Measurements from ENCODE around the gene TSC22D2.

TSC22D2 gene

GRCh38 chr3:150408221-150409124, at the start of gene TSC22D2:
Gene TSC22D2 (plus strand): TSS chr3:150408298. CDS start chr3:150409351, 1,053 bp downstream.
- DNase-seq, result peak; percentile 84 to 88

GRCh38 chr3:150359381-150359780, 48.7 kb upstream of the TSC22D2 start:
- DNase-seq, result no peak

GRCh38 chr3:150360966-150361365, 47.1 kb upstream of the TSC22D2 start:
- no peak for DNase-seq

DNA sequence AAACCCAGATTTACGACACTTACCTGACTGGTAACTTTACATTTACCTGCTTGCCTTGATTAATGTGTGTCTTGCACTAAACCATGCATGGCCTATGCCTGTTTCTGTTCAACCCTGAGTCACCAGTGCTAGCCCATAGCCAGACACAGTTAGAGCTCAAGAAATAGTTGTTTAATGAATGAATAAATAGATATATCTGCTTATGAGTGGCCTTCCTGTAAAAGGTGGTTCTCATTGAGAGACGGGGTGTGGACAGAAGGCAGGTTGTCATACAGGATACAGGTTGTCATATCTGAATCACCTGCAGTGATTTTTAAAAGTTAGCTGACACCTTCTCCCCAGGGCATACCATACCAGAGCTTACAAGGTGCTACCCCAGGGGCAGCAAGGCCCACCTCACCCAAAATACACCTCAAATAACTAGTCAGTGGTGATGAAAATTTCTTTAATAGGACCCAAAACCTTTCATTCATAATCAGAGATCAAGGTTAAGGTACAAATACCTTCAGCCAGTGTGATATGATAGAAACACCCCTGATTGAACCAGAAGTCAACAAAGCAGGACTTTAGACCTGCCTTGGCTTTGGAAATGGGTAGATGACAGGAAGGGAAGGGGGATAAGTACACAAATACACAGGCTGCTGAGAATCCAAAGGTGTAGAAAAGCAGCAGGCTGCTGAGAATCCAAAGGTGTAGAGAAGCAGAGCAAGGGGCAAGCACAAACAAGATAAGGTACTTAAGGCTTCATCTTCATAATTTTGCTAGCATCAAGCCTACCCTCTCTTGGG, 45.4 kb upstream of the TSC22D2 start:
- no peak for DNase-seq

DNA sequence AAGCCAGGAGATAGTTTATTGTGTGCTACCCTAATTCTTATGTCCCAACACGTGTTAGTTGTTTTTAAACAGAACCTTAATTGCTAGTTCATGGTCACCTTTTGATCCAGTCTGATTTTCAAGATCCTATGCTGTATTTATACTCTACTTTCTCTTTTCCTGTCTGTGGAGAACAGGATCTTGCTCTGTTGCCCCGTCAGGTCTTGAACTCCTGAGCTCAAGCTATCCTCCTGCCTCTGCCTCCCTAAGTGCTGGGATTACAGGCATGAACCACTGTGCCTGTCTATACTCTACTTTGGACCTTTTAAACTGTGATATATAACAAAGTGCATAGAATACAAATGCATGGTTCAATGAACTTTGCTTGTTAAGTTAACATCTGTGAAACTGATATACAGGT, 44.7 kb upstream of the TSC22D2 start:
- no peak for DNase-seq

DNA sequence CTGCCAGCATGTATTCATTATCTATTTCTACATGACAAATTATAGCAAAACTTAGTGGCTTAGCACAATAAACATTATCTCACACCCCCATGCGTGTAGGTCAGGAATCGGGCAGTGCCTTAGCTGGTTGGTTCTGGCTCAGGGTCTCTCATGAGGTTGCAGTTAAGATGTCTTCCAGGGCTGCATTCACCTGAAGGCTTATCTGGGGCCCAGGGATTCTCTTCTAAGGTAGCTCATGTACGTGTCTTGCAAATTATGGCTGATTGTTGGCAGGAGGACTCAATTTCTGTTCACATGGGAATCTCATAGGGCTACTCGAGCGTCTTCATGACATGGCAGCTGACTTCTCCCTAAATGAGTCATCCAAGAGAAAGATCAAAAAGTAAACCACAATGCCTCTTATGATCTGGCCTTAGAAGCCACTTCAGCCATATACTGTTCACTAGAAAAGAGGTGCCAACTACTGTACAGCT, 42.9 kb upstream of the TSC22D2 start:
- DNase-seq, result no peak

- no peak for DNase-seq
Observed at GRCh38 chr3:150367757-150368156, 40.3 kb upstream of the TSC22D2 start.

DNA sequence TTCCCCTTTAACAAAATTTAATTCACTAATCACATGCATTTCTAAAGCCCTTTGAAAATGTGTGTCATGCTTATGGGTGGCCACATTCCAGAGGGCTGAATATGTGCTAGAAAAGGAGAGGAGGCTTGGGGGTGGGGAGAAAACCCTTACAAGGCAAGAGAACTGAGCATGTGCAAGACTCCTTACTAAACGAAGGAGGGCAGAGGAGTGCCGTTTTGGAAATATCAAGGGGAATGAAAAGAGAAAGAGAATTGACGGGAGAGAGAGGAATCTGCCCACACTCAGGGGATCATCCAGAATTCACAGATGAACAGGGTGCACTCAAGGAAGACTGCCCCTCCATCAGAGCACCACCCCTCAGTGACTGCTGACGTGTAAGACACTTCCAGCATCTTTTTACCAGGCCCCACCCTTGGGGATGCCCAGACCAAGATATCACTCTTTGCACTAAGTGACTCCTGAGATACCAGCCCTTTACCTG, 37.9 kb upstream of the TSC22D2 start:
- no peak for DNase-seq

GRCh38 chr3:150370999-150371398, 37.1 kb upstream of the TSC22D2 start:
- no peak for DNase-seq

- DNase-seq, result no peak
Observed at GRCh38 chr3:150371741-150372254, 36.3 kb upstream of the TSC22D2 start.

DNA sequence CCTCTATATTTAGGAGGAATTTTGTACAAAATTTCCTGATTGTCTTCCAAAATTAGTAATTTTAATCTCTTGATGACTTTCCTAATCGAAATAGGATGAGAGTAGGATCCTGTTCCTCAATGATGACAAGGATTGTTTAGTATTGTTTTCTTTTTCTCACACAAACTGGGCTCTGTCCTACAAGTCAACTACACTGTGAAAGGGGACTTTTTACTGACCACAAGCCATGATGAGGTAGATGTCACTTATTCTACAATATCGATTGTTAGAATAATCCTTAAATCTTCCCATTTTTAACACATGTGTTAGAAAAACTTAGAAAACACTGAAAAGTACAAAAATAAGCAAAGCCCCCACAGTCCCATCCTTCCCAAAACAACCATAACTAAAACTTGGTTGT, 35.8 kb upstream of the TSC22D2 start:
- DNase-seq, result no peak

- peak; percentile 8 to 17 for DNase-seq
Observed at GRCh38 chr3:150372722-150373121, 35.4 kb upstream of the TSC22D2 start.

DNA sequence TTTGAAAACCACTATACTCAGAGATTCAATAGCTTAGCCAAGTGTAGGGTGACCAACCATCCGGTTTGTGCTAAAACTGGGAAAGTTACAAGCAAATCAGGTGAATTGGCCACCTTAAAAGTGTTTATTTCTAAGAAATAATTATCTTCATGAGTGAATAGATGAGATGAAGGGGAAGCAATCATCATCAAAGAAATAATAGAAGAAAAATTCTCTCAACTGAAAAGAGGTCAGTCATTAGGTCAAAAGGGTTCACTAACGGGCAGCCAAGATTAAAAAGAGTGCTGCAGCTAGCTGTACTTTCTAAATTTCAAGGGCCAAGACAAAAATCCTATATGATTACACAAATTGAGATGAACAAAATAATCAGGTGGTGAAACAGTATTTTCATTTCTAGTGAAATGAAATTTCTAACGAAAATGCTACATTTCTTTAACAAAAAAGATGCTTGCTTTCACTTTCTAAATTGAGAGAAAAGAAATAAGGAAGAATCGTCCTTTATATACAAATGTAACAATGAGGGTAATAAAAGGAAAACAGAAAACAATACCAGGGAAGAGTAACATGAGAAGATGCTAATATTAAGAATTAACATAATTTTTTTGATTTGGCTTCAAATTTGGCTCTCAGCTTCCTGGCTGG, 34.7 kb upstream of the TSC22D2 start:
- DNase-seq, result no peak

GRCh38 chr3:150374975-150375374, 33.1 kb upstream of the TSC22D2 start:
- DNase-seq, result no peak

DNA sequence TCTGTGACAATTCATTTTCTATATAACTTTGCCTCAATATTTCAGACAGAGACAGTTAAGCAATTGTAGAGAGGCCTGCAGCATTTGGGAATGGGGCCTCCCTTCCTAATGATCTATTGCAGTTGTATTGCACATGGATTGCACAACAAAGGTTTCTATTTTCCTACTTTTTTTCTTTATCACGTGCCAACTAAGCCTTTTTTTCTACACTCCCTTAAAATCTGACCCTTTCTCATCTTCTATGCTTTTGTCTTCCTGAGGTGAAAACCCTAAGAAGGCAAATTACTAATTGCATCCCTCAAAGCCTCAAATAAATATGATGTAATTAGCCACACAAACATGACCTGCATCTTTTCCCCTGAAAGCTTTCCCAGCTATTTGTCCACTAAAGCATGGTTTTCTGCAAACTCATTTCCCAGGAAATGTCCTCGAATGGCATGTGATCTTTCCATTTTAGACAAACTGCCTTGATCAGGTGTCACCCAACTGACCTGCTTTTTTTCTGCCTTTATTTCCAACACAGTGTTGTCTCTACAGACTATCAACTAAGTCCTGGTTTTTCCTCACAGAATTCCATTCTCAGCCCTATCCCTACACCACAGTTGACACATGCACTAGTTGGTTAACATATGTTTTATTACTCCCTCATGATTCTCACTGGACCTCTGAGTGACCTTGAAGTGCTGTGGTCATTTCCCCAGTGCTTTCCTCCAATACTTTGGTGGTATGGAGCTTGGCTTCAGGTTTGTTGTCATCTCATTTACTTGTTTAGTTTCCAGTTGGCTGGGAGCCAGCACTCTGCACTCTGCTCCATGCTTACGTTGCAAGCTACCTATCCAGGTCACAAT, 31.9 kb upstream of the TSC22D2 start:
- no peak for DNase-seq

GRCh38 chr3:150377601-150378300, 30.3 kb upstream of the TSC22D2 start:
- DNase-seq, result no peak

DNA sequence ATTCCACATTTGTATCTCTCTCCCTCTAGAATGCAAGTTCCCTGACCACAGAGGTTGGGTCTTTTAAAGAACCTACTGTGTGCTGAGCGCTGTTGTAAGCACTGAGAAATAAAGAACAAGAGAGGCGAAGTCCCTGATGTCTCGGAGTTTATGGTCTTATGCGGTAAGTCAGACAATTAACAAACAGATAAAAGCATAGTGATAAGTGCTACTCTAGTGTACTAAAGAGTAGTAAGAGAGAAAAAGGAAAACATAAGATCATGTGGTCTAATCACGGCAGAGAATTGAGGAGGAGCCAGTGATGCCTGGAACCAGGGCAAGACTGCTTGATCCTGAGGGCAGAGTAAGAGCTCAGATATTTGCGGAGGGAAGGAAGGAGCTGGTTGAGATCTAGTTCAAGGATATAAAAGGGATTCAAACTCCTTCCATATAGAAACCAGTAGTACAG, 29.8 kb upstream of the TSC22D2 start:
- DNase-seq, result no peak

DNA sequence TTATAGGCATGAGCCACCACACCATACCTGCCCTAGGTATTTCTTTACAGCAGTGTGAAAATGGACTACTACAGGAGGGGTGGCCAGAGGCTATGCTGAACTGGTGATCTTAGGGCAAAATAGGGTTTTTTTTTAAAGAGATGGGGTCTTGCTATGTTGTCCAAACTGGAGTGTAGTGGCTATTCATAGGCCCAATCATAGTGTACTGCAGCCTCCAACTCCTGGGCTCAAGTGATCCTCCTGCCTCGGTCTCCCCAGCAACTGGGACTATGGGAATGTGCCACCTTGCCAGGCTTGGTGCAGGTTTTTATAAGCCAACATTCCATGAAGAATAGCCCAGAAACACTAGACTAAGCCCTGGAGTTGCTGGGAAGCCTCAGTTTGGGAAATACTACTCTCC, 28.6 kb upstream of the TSC22D2 start:
- no peak for DNase-seq

- DNase-seq, result peak; percentile 80 to 90
Observed at GRCh38 chr3:150384296-150385212, 23.5 kb upstream of the TSC22D2 start.

Measured in Kasumi-1 (cell line).